ENCODE results near the gene CETN1. TPM values are rescaled to one million over a fixed set of nuclear protein-coding genes. Genes with fewer than 3 reads are reported as not detected.

The CETN1 gene
- total RNA-seq, 4 donors from 2014 or later: not detected

DNA sequence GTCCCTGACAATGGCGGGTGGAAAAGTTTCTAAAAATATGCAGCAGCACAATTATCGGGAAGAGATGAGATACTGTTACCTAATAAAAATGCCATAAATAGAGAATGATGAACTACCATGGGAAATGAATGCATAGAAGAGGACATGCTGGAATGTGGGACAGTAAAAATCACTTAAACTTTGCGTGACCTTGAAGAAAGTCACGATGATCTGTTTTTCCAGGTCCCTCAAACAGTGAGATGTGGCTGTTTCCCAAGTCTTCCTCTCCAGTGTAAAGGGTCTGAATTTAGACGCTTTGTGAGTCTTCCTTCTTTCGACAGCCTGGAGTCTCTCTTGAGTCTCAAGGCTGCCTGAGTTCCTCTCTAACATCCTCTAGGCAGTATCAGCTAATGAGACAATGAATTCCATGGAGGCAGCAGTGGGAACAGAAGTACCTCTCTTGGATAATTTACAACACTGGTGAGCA, 18.0 kb downstream of the CETN1 start:
- H3K4me1 ChIP-seq: peaks cover 0 to 13% (median 0%) of the 10 kb centered on the region in 3 donors
- TF ChIP-seq, protein P1, sequence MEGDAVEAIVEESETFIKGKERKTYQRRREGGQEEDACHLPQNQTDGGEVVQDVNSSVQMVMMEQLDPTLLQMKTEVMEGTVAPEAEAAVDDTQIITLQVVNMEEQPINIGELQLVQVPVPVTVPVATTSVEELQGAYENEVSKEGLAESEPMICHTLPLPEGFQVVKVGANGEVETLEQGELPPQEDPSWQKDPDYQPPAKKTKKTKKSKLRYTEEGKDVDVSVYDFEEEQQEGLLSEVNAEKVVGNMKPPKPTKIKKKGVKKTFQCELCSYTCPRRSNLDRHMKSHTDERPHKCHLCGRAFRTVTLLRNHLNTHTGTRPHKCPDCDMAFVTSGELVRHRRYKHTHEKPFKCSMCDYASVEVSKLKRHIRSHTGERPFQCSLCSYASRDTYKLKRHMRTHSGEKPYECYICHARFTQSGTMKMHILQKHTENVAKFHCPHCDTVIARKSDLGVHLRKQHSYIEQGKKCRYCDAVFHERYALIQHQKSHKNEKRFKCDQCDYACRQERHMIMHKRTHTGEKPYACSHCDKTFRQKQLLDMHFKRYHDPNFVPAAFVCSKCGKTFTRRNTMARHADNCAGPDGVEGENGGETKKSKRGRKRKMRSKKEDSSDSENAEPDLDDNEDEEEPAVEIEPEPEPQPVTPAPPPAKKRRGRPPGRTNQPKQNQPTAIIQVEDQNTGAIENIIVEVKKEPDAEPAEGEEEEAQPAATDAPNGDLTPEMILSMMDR (IDR thresholded peaks at IDR 0.05): no peak
- no peak for TF ChIP-seq POLR2AphosphoS5 (IDR thresholded peaks at IDR 0.05)
- no peak for TF ChIP-seq EP300 (IDR thresholded peaks at IDR 0.05)
- WGBS, 2 donors (ENCODE audit: low coverage in 1 of 2): 48 to 63% methylated on average over 6 of the region's 6 CpGs
- peaks cover 5% of the 10 kb centered on the region for H3K27me3 ChIP-seq
- no peak overlapping the region for H3K4me3 ChIP-seq
- H3K36me3 ChIP-seq: no peaks in the 10 kb centered on the region
- H3K9me3 ChIP-seq: no peaks in the 10 kb centered on the region
- no peak overlapping the region for H3K27ac ChIP-seq
- ATAC-seq: no peak

DNA sequence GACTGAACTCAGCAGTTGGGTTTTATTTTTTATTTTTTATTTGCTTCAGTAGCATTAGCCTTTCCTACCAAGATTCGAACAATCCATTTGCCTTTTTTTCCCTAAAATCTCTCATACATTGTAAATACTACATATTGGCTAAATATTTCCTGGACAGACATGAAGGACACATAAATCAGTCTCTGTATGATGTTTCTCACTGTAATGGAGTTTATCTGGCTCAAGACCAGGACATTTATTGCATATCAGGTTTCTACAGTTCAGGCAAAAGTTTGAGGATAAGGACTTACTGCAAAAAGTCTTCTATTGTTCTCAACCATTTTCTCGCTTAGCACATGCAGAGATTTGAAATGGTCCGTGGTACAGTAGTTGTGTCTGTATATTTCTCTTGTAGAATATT, 19.9 kb downstream of the CETN1 start:
- TF ChIP-seq POLR2A (IDR thresholded peaks at IDR 0.05): no peak
- no peak for TF ChIP-seq EP300 (IDR thresholded peaks at IDR 0.05)
- no peak for TF ChIP-seq POLR2AphosphoS5 (IDR thresholded peaks at IDR 0.05)
- WGBS, 2 donors (ENCODE audit: low coverage in 1 of 2): 63 to 88% methylated on average over 3 of the region's 3 CpGs

DNA sequence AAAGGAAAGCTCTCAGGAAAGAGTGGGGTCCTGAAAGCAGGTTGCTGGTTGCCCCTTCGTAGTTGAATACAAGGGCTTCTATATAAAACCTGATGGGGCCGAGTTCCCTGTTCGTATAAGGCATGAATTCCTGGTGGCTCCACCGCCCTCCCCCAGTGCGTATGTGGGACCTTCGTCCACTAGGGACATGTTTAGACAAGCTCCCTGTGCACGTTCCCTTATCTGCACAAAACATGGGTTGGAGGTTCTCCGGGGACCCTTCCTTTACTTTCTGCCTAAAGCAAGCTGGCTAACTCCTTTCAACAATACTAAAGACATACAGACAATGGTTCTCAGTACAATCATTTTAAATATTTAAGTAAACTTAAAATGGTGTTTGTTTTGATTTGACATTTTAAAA, 24.6 kb downstream of the CETN1 start:
- no peaks in the 10 kb centered on the region for H3K36me3 ChIP-seq
- ATAC-seq: no peak
- WGBS, 2 donors (ENCODE audit: low coverage in 1 of 2): 79 to 95% methylated on average over 4 to 8 of the region's 8 CpGs
- H3K27ac ChIP-seq: no peak overlapping the region
- H3K9me3 ChIP-seq: no peaks in the 10 kb centered on the region
- H3K4me1 ChIP-seq: peaks cover 0 to 5% (median 0%) of the 10 kb centered on the region in 3 donors
- no peak overlapping the region for H3K4me3 ChIP-seq
- no peak for TF ChIP-seq POLR2A (IDR thresholded peaks at IDR 0.05)
- TF ChIP-seq, protein P1 (IDR thresholded peaks at IDR 0.05): no peak
- no peak for TF ChIP-seq POLR2AphosphoS5 (IDR thresholded peaks at IDR 0.05)
- no peak for TF ChIP-seq EP300 (IDR thresholded peaks at IDR 0.05)
- no peaks in the 10 kb centered on the region for H3K27me3 ChIP-seq

More for the DNA sequence above, 19.9 kb downstream of the CETN1 start:
- ATAC-seq: no peak
- Histone ChIP-seq H3K27me3 (peaks cover 5% of the 10 kb centered on the region), H3K4me3 (no peak overlapping the region), H3K9me3 (no peaks in the 10 kb centered on the region), H3K27ac (no peak overlapping the region), H3K36me3 (no peaks in the 10 kb centered on the region), H3K4me1 (peaks cover 0 to 13% (median 0%) of the 10 kb centered on the region in 3 donors)

DNA sequence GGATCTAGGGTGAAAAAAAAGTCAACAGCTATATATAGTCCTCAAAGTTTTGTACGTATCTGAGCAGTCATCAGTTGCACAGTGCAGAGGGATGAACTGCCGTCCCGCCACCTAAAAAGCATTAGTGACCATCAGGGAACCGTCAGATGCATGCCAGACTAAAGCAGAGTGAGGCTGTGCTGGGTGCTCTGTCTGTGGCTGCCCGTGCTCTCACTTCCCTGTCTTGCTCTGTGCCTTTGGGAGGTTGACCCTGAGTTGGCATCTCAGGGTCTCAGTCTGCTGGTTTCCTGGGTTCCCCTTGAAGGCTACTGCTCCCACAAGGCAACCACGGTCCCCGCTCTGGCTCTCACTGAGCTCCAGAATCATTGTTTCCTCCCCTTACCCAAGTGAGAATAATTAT, 27.8 kb downstream of the CETN1 start:
- no peaks in the 10 kb centered on the region for H3K27me3 ChIP-seq
- TF ChIP-seq, protein P1 (IDR thresholded peaks at IDR 0.05): no peak
- TF ChIP-seq POLR2A (IDR thresholded peaks at IDR 0.05) (no peak), POLR2AphosphoS5 (IDR thresholded peaks at IDR 0.05) (no peak), EP300 (IDR thresholded peaks at IDR 0.05) (no peak)
- no peaks in the 10 kb centered on the region for H3K36me3 ChIP-seq
- no peaks in the 10 kb centered on the region for H3K9me3 ChIP-seq
- no peak overlapping the region for H3K4me3 ChIP-seq
- H3K27ac ChIP-seq: no peak overlapping the region
- 100% methylated on average over 1 of the region's 7 CpGs; no CpG with 5 or more reads in 1 of the 2 donors for WGBS, 2 donors (ENCODE audit: low coverage in 1 of 2)
- peak; percentile 10 for ATAC-seq
- peaks cover 0 to 5% (median 0%) of the 10 kb centered on the region in 3 donors for H3K4me1 ChIP-seq

DNA sequence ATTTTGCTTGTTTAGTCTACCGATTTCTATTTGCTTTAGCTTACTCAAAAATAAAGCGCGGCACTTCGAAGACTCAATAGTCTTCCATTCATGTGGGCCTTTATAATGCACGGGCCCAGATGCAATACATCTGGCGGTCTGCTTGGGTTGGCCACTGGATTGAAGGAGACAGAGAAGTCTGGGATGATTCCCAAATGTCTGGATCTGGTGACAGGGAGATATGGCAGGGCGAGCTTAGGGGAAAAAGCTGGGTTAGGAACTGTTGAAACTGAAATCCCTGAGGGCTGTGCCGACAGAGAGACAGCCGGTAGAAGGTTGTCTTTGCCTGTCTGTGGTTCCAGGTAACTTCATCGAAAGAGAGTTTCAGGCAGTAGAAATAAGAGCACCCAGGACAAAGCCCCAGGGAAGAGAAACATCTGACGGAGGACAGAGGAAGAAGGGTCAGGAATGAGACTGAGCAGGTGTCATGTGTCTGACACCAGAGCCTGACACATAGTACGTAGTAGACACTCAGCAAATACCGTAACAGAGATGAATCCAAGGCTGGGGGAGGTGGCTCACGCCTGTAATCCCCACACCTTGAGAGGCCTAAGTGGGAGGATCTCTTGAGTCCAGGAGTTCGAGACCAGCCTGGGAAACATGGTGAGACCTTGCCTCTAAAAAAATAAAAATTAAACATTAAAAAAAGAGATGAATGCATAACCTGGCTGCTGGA, 30.2 kb downstream of the CETN1 start:
- no peaks in the 10 kb centered on the region for H3K27me3 ChIP-seq
- no peak overlapping the region for H3K27ac ChIP-seq
- H3K9me3 ChIP-seq: no peaks in the 10 kb centered on the region
- peaks cover 0 to 5% (median 0%) of the 10 kb centered on the region in 3 donors for H3K4me1 ChIP-seq
- TF ChIP-seq, protein P1 (IDR thresholded peaks at IDR 0.05): no peak
- TF ChIP-seq POLR2A (IDR thresholded peaks at IDR 0.05) (no peak), EP300 (IDR thresholded peaks at IDR 0.05) (no peak), POLR2AphosphoS5 (IDR thresholded peaks at IDR 0.05) (no peak)
- no peaks in the 10 kb centered on the region for H3K36me3 ChIP-seq
- no peak overlapping the region for H3K4me3 ChIP-seq
- ATAC-seq: peak; percentile 52
- 66 to 82% methylated on average over 9 to 15 of the region's 15 CpGs for WGBS, 2 donors (ENCODE audit: low coverage in 1 of 2)

Measured in gastroesophageal sphincter (tissue), 4 donors.